GM19395 (cell line): Measurements from ENCODE around the gene DENND5B.
"Not testable (repeated sequence)": the region's sequence is repeated elsewhere in the genome, so short reads cannot be mapped to it uniquely, and the experiment has no call there.

Source experiments
- ATAC-seq: cut with Tn5 transposase; IDR thresholded peaks from one replicate; pipeline ENCODE4 v1.9.1; 2021; ENCODE audit warnings: mild to moderate bottlenecking, moderate library complexity; ENCODE audit not compliant: unreplicated experiment

The DENND5B gene

GRCh38 chr12:31590642-31591379 lies at the start of gene DENND5B:
TSS of gene DENND5B (minus strand) at chr12:31591136. CDS start at chr12:31590832, 304 bp downstream.
- ATAC-seq, result peak; percentile 49

DNA sequence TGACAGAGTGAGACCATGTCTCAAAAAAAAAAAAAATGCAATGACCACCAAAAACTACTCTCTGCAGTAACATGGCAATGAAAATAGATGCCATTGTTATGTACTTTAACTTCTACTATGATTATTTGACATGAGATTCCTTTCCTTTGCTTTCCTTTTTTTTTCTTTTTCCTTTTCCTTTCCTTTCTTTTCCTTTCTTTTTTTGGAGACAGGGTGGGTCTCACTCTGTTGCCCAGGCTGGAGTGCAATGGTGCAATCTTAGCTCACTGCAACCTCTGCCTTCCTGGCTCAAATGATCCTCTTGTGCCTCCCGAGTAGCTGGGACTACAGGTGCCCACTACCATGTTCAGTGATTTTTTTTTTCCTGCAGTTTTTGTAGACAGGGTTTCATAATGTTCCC lies 43.7 kb upstream of the DENND5B start:
- ATAC-seq, result no peak

- ATAC-seq, result no peak
Measured at GRCh38 chr12:31633464-31633863, 42.5 kb upstream of the DENND5B start.

DNA sequence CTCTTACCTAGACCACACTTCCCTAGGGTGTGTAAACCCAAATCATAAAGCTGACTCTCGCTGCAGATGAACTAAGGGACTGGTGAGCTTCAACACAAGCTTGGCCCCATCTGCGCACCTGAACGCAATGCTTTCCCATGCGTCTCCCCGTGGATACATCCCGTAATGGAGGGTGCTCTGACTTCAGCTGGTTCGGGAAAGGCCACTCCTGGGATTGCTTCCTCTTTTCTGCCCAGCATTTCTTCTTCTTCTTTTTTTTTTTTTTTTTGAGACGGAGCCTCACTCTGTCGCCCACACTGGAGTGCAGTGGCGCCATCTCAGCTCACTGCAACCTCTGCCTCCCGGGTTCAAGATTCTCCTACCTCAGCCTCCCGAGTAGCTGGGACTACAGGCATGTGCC lies 40.9 kb upstream of the DENND5B start:
- no peak for ATAC-seq

GRCh38 chr12:31631023-31631724 lies 40.2 kb upstream of the DENND5B start:
- ATAC-seq, result no peak

- no peak for ATAC-seq
Measured at GRCh38 chr12:31629756-31630732, 39.1 kb upstream of the DENND5B start.

- no peak for ATAC-seq
Measured at GRCh38 chr12:31627456-31628054, 36.6 kb upstream of the DENND5B start.

DNA sequence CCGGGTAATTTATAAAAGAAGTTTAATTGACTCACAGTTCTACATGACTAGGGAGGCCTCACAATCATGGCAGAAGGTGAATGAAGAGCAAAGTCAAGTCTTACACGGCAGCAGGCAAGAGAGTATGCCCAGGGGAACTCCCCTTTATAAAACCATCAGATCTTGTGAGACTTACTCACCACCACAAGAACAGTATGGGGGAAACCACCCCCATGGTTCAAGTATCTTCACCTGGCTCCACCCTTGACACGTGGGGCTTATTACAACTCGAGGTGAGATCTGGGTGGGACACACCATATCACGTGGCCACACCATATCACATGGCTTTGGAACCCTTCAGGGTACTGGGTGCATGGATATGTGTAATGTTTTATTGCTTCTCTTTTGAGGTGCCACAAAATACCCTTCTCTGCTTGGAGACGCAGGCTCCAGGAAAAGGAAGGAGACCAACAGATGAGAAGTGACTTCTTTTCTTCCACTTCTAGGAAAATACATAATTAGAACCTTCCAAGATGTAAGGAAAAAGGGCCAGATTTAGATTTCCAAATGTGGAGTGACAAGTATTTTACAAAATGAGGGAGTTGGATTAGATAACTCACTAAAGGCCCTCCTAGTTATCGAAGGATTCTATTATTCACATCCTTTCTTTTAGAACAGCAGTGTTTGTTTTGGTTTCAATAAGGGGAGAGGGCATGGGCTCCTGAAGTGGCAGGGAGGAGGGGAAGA lies 35.5 kb upstream of the DENND5B start:
- no peak for ATAC-seq

GRCh38 chr12:31622038-31622437 lies 31.1 kb upstream of the DENND5B start:
- ATAC-seq, result no peak

GRCh38 chr12:31620311-31620710 lies 29.4 kb upstream of the DENND5B start:
- ATAC-seq, result no peak

DNA sequence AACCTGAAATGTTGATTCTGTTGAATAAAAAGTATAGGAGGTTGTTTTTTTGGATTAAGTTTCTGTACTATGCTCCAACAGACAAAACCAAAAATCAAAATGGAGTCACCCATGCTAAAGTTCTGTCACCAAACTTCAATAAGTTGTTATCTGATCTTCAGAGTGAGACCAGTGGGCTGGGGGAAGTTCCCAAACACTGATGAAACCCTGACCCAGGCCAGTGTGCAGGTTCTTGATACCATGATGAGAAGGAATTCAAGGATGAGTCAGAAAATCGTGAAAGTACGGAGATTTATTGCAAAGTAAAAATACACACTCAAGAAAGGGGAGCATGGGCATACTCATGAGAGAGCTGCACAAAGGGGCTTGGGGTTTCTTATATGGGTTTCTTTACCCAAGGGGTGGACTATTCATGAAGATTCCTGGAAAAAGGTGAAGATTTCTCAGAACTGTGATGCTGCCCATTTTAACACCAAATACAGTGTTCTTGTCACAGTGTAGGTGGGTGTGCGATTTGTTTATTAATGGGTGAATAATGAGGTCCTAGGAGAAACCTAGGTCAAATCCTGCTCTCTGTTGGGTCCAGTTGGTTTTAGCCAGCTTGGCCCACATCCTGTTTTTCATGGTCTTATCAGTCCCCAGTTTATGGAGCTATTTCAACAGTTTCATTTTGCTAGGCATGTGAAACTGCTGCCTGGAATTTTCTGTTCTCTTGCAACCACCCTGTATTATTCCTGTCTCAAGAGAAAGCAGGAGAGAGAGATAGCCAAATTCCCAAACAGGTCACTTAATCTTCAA lies 27.5 kb upstream of the DENND5B start:
- no peak for ATAC-seq

- no peak for ATAC-seq
Measured at GRCh38 chr12:31612819-31613218, 21.9 kb upstream of the DENND5B start.

GRCh38 chr12:31608299-31608698 lies 17.4 kb upstream of the DENND5B start:
- ATAC-seq, result not testable (repeated sequence)

- no peak for ATAC-seq
Measured at GRCh38 chr12:31605531-31605930, 14.6 kb upstream of the DENND5B start.

- peak; percentile 95 for ATAC-seq
Measured at GRCh38 chr12:31603546-31604009, 12.6 kb upstream of the DENND5B start.

- no peak for ATAC-seq
Measured at GRCh38 chr12:31600750-31601149, 9.8 kb upstream of the DENND5B start.

- no peak for ATAC-seq
Measured at GRCh38 chr12:31600252-31600651, 9.3 kb upstream of the DENND5B start.

- peak; percentile 66 for ATAC-seq
Measured at GRCh38 chr12:31599053-31599452, 8.1 kb upstream of the DENND5B start.

DNA sequence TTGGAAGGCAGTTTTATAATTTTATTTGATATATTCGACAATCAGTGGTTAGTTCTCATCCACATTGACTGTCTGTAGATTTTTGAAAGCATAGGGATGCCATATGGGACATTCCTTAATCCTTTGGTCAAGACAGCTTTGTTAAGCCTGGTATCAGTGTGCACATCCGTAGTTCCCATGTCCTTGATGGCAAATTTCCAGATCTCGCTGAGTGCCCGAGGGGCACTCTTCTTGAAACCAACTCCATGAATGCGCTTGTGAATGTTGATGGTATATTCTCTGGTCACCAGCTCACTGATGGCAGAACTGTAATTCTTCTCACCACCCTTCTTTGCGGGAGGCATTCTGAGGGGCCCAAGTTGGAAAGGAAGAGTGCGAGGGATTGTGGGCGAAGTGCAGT lies 6.1 kb upstream of the DENND5B start:
- no peak for ATAC-seq
